HEK293T (cell line): Measurements from ENCODE around the gene LCP2.

Experiments
- ELF4 ChIP-seq: fragments of 450-650 bp; IDR thresholded peaks from 2 replicates; pipeline ENCODE4 v1.6.1; 2017; ENCODE audit warnings: antibody characterized with exemption
- FOXA1 ChIP-seq: fragments of 450-650 bp; IDR thresholded peaks from 2 replicates; pipeline ENCODE4 v1.6.1; 2016; ENCODE audit warnings: mild to moderate bottlenecking
- FOXK2 ChIP-seq: fragments of 450-650 bp; IDR thresholded peaks from 2 replicates; pipeline ENCODE4 v1.6.1; 2016; ENCODE audit warnings: mild to moderate bottlenecking
- FOXM1 ChIP-seq: fragments of 450-650 bp; IDR thresholded peaks from 2 replicates; pipeline ENCODE4 v1.6.1; 2017; ENCODE audit warnings: mild to moderate bottlenecking, borderline replicate concordance
- LEF1 ChIP-seq: fragments of 450-650 bp; IDR thresholded peaks from 2 replicates; pipeline ENCODE4 v1.6.1; 2017; ENCODE audit warnings: mild to moderate bottlenecking, borderline replicate concordance
- NFRKB ChIP-seq: fragments of 450-650 bp; IDR thresholded peaks from 2 replicates; pipeline ENCODE4 v1.6.1; 2016; ENCODE audit warnings: mild to moderate bottlenecking, moderate library complexity
- SP1 ChIP-seq: fragments of 450-650 bp; IDR thresholded peaks from 2 replicates; pipeline ENCODE4 v1.6.1; 2017
- SUZ12 ChIP-seq: fragments of 450-650 bp; IDR thresholded peaks from 2 replicates; pipeline ENCODE4 v1.6.1; 2016; ENCODE audit warnings: mild to moderate bottlenecking
- TARDBP ChIP-seq: fragments of 450-650 bp; IDR thresholded peaks from 2 replicates; pipeline ENCODE4 v1.6.1; 2016

DNA sequence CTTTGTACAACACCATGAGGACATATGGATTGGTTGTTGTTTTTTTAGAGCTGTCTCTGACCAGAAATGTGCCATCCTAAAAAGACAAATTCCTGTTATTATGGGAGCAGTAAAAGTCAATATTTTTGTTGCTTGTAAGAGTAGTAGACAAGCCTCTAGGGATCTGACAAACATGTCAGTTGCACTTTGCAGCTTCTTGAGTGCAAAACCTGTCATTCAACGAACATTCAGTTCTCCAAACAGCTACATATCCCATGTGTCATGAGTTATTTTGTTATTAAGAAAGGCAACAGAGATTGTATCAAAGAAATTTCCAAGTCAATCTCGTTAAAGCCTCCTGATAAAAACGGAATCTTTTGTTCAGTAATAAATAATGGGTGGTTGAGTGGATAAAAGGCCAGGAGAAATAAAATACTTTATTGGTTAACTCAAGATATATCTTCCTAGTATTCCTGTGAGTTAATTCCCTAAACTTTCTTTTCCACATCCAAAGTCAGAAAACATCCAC lies 46.7 kb downstream of the LCP2 start:
- TF ChIP-seq FOXM1 (no peak), SP1 (no peak), ELF4 (no peak), NFRKB (no peak), TARDBP (no peak), LEF1 (no peak), FOXA1 (no peak), FOXK2 (no peak), SUZ12 (no peak)
